ENCODE results near the gene TEX2. TPM values are rescaled to one million over a fixed set of nuclear protein-coding genes. Genes with fewer than 3 reads are reported as not detected.
"Not testable (repeated sequence)": the region's sequence is repeated elsewhere in the genome, so short reads cannot be mapped to it uniquely, and the experiment has no call there.

The TEX2 gene
- total RNA-seq, 1 donor from 2014 or later = 23.7 TPM

DNA sequence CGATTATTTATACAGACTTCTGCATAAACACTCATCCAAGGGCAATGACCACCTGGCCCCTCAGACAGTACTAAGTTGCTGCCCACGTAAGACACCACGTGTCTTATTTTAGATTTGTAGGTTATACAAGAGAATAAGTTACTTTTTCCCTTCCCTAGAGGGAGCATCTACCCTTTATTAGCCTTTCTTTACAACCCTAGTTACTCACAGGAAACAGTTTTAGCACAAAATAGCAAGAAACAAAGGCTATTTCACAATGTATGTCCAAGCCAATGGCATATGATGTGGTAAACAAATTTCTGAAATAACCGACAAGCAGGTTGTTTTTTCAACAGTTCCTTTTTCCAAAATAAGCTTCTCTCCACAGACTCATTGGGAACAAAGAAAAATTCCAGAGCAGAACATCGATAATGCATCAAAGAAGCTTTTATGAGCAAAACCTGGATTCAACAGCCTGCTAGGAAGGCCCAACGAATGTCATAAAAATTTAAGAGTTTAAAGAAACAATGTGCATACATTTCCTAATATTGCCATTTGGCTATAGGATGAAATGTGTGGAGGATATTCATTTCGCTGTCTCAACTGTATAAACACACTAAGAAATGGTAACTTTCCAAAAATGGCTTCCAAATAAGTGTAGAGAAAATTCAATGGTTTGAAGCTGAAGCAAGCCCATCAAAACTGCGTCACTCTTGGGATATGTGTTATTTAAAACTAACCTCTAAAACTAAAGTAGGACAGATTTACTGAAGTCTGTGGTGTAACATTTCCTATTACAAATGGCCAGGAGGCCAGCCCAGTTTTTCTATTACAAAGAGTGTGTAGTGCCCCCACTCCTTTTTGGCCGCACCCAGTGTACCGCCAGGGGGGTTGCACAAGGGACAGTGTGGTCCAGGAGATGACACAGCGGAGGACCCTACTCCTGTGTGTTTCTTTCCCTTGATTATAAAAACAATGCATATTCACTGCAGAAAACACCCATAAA lies 82.7 kb downstream of the TEX2 start:
- DNase-seq = peak; percentile 20

DNA sequence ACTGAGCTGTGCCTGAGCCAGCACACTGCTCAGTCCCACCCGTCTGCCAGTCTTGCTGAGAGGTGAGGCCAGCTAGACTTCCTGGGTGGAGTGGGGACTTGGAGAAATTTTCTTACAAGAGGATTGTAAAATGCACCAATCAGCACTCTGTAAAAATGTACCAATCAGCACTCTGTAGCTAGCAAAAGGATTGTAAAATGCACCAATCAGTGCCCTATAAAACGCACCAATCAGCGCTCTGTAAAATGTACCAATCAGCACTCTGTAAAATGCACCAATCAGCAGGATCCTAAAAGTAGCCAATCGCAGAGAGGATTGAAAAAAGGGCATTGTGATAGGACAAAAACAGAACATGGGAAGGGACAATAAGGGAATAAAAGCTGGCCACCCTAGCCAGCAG lies 84.0 kb downstream of the TEX2 start:
- not testable (repeated sequence) for DNase-seq

DNA sequence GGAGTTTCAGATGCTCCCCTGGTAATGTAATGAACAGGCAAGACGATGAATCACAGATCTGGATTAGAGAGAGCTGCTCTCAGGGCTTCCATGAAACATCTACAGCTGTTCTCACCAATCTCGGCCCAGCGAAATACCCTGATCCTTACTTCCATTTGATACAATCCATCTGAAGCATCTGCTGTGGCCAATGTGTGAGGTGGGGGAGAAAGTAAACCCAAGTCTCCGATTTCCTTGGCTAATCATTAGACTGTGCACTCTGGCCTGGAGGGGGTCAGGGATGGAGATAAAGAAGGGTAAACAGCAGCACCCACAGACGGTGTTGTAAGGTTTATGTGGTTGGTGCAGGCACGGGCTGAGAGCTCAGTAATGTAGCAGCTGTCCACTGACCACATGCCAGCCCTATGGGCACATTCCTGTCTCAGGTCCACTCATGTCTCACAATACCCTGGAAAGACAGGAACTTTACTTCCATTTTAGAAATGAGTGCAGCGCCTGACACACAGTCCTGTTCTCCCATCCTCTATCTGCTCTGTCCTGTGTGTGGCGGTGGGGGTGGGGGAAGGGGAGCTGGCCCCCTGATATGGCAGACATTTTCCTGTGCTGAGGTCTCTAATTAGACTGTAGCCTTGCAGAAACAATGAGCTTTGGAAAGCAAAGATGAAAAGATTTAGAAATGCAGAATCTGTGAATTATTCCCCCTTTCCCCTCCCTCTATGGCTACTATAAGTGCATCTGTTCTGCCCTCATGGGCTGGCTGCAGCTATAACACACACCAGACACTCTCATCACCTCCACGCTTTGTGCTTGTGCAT lies 84.8 kb downstream of the TEX2 start:
- no peak for DNase-seq

DNA sequence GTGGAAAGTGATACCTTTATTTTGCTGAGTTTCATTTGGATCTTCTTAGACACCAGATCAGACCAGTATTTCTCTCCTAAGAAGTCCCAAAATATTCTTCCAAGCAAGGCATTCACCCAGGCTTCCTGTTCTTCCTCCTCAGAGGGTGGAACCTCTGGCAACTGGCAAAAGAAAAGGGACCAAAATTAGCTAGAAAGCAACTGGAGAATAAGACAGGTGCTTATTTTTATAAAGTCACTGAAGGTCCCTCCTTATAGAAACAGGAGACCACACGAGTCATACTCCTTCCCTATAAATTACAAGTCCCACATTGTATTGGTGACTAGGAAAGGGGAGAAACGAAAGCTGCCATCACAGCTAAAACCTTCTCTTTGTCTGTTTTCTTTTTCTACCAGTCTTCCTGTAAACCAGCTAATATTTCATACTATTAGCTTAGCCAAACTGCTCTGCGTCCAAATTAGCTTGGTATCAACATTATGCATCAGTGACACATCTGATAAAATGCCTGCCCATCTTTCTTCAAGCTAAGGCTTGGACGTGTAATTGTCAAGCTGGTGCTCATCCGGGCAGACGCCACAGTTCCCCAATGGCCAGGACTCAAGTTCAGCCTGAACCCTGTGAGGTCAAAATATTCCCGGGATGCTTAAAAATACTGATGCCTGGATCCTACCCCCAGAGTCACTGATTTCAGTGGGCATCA lies 85.6 kb downstream of the TEX2 start:
- DNase-seq = no peak

DNA sequence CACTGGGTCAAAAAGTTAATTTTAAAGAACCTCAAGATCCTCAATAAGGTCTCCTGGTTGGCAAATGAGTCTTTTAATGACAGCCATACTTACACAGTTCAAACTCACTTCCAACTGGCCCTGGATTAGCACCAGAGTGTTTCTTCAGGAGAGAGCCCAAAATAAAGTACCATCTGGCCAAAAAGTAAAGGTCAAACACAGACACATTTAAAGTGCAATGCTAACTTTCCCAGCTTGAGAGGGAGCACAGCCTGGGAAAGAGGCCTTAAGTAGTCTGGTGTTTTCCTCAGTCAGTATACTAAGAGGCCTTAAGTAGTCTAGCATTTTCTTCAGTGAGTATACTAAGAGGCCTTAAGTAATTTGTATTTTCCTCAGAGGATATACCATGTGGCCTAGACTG lies 86.5 kb downstream of the TEX2 start:
- DNase-seq = no peak

DNA sequence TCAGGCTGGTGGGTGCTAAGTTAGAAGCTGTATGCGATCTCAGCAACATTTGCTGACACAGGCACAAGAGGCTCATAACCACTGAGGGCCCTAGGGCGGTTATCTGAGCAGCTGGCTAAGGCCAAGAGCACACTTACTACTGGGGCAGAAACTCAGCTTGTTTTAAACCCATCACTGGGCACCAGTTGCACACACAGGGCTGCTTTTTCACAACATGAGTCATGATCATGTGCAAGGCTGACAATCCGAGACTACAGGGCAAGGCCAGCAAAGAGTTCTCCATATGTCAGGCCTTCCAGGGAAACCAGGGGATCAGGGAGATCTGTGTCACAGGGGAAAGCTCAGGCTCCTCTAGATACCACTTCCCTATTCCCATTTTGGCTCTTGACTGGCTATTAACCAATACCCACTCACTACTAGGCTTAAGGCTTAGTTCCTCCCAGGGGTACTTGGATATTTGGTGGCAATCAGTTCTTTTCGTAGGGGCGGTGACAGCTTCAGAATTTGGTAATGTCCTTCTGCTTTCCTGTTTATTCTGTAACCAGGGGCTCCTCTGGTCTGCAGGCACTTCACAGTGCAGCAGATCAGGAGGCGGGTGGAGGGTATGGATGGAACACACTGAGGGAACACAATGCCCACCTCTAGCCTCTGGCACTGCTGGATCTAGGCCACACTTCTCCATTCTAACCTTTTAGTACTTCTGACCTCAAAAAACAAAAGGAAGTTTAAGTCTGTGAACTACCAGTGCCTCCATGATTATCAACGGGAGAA lies 88.2 kb downstream of the TEX2 start:
- DNase-seq = peak; percentile 17

DNA sequence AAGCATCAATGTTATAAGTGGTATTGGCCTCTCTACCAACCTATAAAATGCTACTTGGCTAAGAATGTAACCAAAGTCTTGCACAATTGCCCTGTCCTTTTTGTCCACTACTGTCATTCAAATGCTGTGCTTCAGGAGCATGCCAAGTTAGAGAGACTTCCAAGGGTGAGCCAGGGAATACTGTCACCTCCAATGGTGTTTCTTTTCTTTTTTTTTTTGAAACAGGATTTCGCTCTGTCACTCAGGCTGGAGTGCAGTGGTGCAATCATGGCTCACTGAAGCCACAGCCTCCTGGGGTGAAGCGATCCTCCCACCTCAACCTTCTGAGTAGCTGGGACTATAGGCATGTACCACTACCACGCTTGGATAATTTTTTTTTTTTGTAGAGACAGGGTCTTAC lies 89.4 kb downstream of the TEX2 start:
- DNase-seq = no peak

DNA sequence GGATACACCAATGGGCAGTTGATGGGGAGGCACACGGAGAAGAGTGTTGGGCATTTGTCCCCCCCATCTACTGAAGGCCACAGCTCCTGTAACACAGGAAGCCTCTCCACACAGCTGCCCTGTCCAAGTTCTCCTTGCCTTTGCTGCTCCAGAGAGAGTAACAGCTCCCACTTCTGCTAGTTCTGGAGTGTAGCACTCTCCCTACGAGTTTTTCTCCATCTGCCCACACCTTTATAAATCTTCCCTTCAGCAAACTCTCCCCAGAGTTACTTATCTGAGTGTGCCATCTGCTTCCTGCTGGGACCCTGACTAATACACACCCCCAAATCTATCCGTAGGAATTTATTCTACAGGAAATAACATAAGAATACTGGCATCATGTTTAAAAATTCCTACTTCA lies 90.5 kb downstream of the TEX2 start:
- no peak for DNase-seq

DNA sequence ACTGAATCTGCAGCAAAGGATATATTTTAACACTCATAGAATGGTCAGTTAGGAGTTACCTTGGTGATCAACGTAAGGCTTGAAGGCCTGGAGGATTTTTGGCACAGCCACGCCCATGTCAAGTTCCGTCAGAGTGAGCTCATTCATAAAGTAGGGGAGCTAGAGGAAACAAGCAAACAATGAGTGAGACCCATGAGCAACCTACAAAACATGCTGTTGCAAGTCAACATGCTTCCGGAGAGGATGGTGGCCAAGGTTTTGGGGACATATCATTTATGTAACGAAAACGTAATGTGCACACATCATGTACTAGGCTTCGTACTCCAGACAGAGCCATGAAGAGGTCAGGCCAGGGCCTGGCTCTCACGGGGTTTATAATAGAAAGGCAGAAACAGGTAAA lies 92.0 kb downstream of the TEX2 start:
- DNase-seq = no peak

DNA sequence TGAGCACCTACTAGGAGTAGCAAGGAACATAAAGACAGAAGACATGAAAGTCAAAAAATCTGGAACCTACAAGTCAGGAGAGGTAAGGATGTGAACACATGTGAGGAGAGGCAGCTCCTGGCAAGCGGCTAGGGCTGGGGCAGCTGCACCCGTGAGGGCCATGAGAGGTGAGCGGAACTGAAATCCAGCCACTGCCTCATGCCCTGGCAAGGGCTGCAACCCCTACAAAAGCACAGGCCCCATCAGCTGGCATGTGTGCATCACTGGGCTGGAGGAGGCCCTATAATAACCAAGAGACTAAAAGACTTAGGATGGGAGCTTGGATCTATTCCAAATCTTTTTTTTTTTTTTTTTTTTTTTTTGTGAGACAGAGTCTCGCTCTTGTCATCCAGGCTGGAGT lies 92.8 kb downstream of the TEX2 start:
- no peak for DNase-seq

DNA sequence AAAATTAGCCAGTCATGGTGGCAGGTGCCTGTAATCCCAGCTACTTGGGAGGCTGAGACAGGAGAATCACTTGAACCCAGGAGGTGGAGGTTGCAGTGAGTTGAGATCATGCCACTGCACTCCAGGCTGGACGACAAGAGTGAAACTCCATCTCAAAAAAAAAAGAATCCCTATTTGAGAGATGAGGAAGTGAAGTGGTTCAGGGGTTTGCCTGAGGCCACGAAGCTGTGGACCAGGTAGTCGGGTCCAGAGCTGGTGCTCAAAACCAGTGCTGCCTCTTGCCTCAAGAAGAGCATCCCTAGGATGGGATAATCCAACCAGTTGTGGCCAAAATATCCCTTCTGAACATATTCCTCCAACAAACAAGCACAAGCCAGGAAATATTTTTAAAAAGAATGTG lies 95.4 kb downstream of the TEX2 start:
- DNase-seq = not testable (repeated sequence)

DNA sequence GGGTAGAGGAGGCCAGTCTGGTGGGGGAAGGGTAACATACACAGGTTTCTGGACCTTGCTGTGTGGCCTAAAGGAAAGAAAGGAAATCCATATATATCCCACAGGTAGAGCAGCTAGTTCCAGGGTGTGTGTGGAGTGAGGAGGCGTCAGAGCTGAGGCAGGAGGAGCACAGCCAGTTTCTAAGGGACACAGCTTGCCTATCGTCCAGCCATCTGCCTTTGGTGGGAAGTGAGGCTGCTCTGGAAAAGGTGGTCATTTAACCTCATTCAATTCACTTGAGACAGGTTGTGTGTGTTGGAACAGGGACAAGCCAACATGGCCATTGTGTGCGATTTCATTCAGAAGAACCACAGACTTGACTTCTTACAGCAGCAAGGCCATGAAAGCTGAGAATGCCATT lies 96.2 kb downstream of the TEX2 start:
- no peak for DNase-seq

DNA sequence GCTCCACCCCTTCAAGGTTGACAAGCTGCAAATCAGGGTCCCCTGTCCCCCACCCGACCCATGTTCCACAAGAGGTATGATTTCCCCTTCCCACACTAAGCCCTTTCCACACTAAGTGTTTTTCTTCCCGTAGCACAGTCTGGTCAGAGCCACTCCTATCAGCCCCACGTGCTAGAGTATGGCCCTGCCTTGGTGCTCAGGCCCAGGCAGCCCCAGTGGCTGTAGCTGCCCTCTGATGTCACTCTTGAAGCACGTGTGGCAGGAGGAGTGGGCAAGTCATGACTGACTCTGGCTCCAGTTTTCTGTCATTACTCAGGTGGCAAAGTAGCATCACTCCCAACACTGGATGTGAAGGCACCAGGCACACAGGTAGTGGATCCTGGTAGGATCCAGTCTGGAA lies 97.7 kb downstream of the TEX2 start:
- no peak for DNase-seq

DNA sequence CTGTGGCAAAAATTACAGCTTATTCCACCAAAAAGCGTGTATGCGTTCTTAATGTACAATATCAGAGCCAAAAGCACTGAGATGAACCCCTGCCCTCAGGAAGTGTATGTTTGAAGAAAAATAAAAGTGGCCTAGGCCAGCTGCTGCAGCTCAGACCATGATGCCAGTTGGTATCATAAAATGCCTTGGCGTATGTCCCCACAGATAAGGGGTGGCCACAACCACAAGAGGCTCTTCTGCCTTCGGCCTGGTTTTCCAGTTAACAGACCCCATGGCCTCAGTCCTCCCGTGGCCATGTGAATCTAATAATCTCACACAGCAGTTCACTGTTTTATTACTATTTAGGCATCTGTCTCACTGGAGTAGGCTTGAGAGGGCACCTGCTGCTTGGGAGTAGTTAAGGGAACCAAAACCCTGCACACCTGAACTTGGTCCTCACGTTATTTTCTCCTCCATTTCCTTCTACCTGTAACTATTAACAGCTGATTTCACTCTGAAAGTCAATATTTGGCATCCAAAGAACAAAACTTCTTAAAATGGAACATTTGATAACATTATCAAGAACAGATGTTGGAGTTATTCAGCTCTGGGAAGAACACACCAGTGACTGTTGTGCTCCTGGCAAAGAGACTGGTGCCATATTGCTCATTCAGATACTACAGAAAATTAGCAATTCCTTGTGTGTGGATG lies 98.3 kb downstream of the TEX2 start:
- DNase-seq = no peak

DNA sequence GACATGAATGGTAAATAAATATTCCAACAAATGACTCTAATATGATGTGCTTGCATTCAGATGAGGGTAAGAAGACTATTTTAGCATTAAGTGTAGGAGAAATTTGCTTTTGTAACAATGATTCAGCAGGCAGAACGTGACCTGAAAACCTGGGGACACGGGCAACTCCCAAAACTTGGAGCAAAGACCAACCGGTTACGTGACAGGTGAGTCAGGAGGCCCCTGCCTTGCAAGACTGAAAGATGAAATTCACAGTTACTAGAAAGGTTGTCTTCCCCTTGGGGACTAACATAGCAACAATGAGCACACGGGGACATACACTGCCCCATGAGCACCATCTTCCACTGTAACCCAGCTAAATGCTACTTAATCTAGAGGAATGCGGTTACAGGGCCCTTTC lies 99.6 kb downstream of the TEX2 start:
- no peak for DNase-seq

DNA sequence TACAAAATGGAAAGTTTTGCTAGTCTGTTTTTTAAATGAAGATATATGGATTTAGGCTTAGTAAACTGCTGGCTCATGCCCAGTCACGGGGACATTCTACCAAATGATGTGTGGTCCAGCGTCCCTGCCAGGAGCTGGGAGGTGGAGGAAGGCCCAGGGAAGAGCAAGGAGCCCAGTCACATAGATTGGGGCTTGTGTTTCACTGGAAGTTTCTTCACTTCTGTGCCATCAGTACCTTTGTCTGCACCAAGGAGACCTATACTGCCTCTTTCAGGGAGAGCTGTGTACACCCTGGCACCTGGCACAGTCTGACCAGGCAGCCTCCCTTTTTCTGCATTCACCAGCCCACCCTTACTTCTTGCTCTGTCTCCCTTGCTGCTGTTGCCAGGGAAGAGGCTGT lies 100.5 kb downstream of the TEX2 start:
- no peak for DNase-seq

DNA sequence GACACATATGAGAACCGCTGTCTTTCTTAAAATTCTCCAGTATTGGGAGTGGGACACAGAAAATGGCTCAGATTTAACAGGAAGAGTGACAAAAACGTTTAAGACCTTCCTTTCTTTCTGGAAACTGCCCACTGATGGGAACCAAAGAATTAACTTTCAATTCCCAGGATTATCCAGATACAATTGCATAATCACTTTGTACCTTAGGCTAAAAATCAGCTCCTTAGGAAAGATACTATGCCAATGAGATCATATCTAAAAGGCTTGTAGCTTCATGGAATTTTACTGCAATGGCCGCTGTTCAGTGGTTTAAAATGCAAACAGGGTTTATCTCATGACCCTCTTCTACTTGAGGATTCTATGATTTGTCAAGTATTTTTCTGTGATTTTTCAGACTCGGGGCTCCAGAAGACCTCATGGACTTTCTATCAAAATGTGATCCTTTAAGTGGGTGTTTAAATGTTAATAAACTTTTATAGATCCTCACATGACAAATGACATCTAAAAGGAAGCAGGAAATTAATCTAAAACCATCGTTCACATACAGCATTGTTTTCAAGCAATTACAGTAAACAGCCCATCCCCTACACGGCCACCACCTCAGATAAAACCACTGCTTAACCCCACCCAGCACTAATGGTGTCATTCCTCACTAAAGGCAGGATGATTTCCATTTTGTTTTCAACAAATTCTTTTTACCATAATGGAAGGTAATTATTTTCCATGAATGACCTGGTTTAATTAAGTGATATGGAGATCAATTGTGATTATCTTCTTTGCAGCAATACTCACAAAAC lies 101.5 kb downstream of the TEX2 start:
- DNase-seq = no peak

DNA sequence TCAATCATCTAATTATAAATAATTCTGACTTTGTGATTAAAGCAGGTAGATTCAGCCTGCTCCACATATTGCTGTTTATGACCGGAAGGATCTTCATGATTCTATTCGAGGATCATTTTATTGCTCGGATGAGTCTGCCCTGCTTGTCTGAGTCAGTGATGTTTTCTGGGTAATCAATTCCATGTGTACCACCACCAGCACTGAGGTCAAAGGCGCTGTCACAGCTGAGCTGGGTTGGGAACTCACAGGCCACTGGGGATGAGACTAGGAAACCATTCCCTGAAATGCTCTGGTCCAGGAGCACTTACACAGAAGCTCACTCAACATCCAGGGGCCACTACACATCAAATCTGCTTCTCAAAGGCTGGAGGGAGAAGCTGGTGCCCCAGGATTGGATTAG lies 102.7 kb downstream of the TEX2 start:
- DNase-seq = peak; percentile 38

DNA sequence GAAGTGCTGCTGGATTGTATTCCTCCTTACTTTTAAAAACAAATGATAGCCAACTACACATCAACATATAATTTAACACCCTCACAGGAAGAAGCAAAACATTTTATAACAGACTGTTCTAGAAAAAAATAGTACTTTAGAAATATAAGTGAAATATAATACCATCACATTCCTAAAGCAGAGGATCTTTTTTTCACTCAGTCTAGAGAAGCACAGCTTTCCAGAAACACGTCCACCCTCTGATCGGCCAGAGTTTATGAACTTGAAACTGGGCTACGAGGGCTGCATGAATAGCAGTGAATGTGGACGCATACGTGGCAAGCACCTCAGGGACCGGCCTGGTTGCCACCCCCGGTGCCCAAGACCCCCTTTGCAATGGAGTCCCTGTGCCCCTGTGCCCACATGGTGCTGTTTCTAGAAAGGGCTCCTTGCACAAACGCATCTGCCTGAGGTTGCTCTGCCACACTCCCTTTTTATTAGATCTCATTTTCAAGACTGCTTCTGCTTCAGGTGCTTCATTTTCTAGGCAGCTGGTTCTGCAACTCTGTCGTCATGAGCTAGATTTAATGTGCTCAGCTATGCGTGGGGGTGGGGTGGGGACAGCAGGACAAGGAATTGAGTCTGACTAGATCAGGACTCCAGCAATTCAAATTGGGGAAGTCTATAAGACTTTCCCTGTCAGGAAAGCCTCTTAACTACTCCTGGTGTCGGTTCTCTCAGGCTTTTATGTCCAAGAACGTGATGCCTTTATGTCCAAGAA lies 104.0 kb downstream of the TEX2 start:
- DNase-seq = no peak

DNA sequence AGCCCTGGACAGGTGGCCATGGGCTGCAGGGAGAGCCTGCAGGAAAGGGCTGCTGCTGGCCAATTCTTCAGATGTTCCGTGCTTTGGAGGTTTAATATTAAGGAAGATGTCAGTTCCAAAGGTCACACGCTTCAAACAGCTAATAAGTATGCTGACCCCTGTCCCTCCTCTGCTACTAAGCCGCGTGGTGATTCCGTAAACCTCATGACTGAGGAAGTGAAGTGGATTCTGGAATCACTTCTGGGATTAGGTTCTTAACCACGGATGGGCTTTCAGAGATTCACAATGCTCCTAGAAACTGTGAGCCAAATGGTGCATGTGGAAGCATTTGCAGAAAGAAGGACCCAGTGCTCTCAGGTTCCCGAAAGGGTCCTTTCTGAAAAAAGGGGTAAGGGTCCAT lies 104.7 kb downstream of the TEX2 start:
- no peak for DNase-seq
